ENCODE data around the gene SLC13A3.

DNA sequence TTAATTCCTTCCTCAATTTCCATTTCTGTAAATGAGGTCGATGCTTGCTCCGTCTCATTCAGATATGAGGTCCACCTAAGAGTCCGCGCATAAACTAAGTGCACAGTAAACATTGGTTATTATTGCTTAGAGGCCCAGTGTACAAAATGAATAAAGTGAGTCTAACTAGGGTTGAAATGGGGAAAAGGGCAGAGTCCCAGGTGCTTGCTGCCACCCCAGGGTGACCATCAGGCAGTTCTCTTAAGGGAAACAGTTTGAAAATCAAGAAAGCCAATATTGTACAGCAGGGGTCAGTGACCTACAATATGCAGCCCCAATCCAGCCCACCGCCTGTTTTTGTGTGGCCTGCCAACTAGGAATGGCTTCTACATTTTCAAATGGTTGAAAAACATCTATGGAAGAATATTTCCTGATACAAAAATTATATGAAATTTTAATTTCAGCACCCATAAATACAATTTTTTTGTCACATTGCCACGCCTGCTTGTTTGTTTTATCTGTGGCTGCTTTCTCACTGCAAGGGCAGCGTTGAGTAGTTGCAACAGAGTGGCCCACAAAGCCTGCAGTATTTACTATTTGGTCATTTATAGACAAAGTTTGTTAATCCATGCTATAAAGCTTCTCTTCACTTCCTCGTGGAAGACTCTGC, 43.3 kb downstream of the SLC13A3 start:
- no peak for TF ChIP-seq EZH2 (IDR thresholded peaks at IDR 0.05; ENCODE audit: borderline replicate concordance, low read length)
- TF ChIP-seq, protein P1, sequence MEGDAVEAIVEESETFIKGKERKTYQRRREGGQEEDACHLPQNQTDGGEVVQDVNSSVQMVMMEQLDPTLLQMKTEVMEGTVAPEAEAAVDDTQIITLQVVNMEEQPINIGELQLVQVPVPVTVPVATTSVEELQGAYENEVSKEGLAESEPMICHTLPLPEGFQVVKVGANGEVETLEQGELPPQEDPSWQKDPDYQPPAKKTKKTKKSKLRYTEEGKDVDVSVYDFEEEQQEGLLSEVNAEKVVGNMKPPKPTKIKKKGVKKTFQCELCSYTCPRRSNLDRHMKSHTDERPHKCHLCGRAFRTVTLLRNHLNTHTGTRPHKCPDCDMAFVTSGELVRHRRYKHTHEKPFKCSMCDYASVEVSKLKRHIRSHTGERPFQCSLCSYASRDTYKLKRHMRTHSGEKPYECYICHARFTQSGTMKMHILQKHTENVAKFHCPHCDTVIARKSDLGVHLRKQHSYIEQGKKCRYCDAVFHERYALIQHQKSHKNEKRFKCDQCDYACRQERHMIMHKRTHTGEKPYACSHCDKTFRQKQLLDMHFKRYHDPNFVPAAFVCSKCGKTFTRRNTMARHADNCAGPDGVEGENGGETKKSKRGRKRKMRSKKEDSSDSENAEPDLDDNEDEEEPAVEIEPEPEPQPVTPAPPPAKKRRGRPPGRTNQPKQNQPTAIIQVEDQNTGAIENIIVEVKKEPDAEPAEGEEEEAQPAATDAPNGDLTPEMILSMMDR (conservative IDR thresholded peaks at IDR 0.05 in 1 of 2, IDR thresholded peaks at IDR 0.05 in 1 of 2; ENCODE audit: extremely low read depth in 1 of 2, insufficient read depth in 1 of 2, low read depth in 1 of 2, low read length in 2 of 2), result no peak

Measured in mammary epithelial cell (primary cell).